Body of pancreas (tissue), 4 donors: ENCODE data around the gene PDE11A. TPM values are rescaled to one million over a fixed set of nuclear protein-coding genes. Genes with fewer than 3 reads are reported as not detected.

Source experiments
- ATAC-seq: fragments of 150-250 bp; one replicate; pipeline ENCODE4 v1.9.1; 2016
- DNase-seq, 4 donors: peaks; one replicate each; pipeline ENCODE4 v3.0.0-alpha.2; 2019
- H3K27ac ChIP-seq, 4 donors: fragments of 200-600 bp; sonication (generic); 1 replicate in 3 of 4; 2 replicates in 1 of 4; pipeline versions ENCODE4 v1.5.1 to v1.6.1; 2016 to 2019; ENCODE audit warnings: mild to moderate bottlenecking in 1 of 4, mixed read lengths in 1 of 4, moderate library complexity in 1 of 4
- H3K27me3 ChIP-seq, 2 donors: fragments of 200-600 bp; sonication (generic); one replicate each; pipeline ENCODE4 v1.6.0; 2016; ENCODE audit warnings: mild to moderate bottlenecking in 1 of 2
- H3K36me3 ChIP-seq, 2 donors: fragments of 200-600 bp; sonication (generic); replicated peaks in 1 of 2; 2 replicates each; pipeline ENCODE4 v1.5.1; 2016; ENCODE audit warnings: low read depth in 2 of 2; ENCODE audit not compliant: insufficient read depth in 1 of 2
- H3K4me1 ChIP-seq: fragments of 200-600 bp; sonication (generic); one replicate; pipeline ENCODE4 v1.6.0; 2016
- H3K4me3 ChIP-seq, 2 donors: fragments of 200-600 bp; sonication (generic); 1 replicate in 1 of 2; 2 replicates in 1 of 2; pipeline ENCODE4 v1.5.1; 2016 to 2019
- H3K9me3 ChIP-seq, 3 donors: fragments of 200-600 bp; sonication (generic); 1 replicate in 2 of 3; 2 replicates in 1 of 3; pipeline ENCODE4 v1.5.1; 2016
- POLR2A ChIP-seq, 3 donors: fragments of 450-650 bp; IDR thresholded peaks; one replicate each; pipeline ENCODE4 v1.6.1; 2016; ENCODE audit warnings: antibody characterized with exemption in 3 of 3, mild to moderate bottlenecking in 2 of 3
- WGBS, 2 donors: methylation state at CpG; one replicate each; pipeline ENCODE4 v1.1.5; 2017; 5-methylcytosine and 5-hydroxymethylcytosine counted together
- intact Hi-C: fragments of 100-400 bp; cut with DNase I; formaldehyde crosslinking; loops from one replicate; pipeline ENCODE4 v1.15.1; 2023
- total RNA-seq, 2 donors: library from RNA; depleted of rRNA; stranded (reverse); fragments of >200 nt; gene quantifications; one replicate each; pipeline ENCODE4 v1.1.0, GENCODE V29; 2016
- TF ChIP-seq, protein P1 (sequence below), 7 experiments: fragments of 450-650 bp in 4 of 7; fragments of 200-600 bp in 3 of 7; sonication (generic) in 3 of 7; IDR thresholded peaks; one replicate each; pipeline ENCODE4 v1.5.1; 2016 to 2019; ENCODE audit warnings: antibody characterized with exemption in 7 of 7

Gene PDE11A
- total RNA-seq, 2 donors from 2014 or later = 2.6 to 4.0 TPM

DNA sequence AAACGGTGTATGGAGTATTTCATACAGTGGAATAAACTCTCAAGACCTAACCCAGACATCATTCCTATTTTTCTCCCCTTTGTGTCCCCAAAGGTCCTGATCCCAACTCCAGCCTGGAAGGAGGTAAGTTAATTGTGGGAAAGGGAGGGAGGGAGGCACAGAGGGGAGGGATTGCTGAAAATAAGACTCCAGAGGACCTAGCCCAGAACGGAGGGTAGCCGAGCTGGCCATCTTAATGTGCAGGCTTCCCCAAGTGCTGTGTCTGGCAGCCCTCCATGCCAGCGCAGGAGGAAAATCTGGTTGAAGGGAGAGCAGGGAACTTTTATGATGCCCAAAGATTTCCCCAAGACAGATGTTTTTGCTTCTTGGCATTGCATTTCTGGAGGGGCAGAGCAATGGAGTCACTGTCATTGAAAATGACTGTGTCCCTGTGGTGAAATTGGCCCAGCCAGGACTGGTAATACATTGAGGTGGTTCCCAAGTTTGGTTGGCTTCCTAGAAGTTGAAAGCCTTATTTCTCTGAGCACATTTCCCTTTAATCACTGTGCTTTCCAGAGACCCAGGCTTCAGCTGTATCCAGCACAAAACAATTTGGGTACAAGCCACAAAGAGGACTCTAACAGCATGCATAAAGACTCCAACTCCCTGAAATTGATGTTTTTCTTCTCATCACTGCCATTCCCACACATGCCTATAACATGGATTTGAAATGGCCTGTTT is 477.3 kb downstream of the PDE11A start:
- WGBS, 2 donors = 90 to 94% methylated on average over 4 of the region's 4 CpGs
- H3K27me3 ChIP-seq = no peaks in the 10 kb centered on the region
- ATAC-seq = no peak
- no peak for DNase-seq
- no peaks in the 10 kb centered on the region for H3K9me3 ChIP-seq
- no peak overlapping the region for H3K27ac ChIP-seq
- H3K4me1 ChIP-seq = peaks cover 11% of the 10 kb centered on the region
- TF ChIP-seq, protein P1, sequence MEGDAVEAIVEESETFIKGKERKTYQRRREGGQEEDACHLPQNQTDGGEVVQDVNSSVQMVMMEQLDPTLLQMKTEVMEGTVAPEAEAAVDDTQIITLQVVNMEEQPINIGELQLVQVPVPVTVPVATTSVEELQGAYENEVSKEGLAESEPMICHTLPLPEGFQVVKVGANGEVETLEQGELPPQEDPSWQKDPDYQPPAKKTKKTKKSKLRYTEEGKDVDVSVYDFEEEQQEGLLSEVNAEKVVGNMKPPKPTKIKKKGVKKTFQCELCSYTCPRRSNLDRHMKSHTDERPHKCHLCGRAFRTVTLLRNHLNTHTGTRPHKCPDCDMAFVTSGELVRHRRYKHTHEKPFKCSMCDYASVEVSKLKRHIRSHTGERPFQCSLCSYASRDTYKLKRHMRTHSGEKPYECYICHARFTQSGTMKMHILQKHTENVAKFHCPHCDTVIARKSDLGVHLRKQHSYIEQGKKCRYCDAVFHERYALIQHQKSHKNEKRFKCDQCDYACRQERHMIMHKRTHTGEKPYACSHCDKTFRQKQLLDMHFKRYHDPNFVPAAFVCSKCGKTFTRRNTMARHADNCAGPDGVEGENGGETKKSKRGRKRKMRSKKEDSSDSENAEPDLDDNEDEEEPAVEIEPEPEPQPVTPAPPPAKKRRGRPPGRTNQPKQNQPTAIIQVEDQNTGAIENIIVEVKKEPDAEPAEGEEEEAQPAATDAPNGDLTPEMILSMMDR (IDR thresholded peaks at IDR 0.05) = no peak
- no peak for TF ChIP-seq POLR2A (IDR thresholded peaks at IDR 0.05)
- no peaks in the 10 kb centered on the region for H3K36me3 ChIP-seq
- intact Hi-C loops = no loop called here
- H3K4me3 ChIP-seq = no peak overlapping the region

DNA sequence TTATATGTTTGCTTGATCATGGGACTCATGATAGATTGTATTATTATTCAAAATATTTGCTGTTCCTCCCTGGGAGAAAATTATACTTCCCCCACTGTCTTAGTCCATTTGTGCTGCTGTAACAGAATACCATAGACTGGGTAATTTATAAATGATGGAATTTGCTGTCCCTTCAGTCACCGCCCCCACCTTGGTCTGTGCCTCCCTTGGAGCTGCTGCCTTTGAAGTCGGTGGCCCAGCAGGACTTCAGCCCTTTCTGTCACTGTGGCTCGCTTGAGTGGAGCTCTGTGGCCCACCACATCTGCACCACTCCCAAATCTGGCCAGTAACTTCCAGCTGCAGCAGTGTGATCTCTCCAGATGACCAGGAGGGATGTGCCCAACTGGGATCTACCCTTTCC is 479.2 kb downstream of the PDE11A start:
- 68 to 83% methylated on average over 3 of the region's 3 CpGs for whole genome bisulfite sequencing, 2 donors
- TF ChIP-seq, protein P1 (IDR thresholded peaks at IDR 0.05) = no peak
- TF ChIP-seq POLR2A (IDR thresholded peaks at IDR 0.05) = no peak
- DNase-seq (no peak), ATAC-seq (no peak)
- intact Hi-C loops = no loop called here
- Histone ChIP-seq H3K27ac (no peak overlapping the region), H3K4me1 (peaks cover 2% of the 10 kb centered on the region), H3K27me3 (no peaks in the 10 kb centered on the region), H3K36me3 (no peaks in the 10 kb centered on the region), H3K4me3 (no peak overlapping the region), H3K9me3 (no peaks in the 10 kb centered on the region)

DNA sequence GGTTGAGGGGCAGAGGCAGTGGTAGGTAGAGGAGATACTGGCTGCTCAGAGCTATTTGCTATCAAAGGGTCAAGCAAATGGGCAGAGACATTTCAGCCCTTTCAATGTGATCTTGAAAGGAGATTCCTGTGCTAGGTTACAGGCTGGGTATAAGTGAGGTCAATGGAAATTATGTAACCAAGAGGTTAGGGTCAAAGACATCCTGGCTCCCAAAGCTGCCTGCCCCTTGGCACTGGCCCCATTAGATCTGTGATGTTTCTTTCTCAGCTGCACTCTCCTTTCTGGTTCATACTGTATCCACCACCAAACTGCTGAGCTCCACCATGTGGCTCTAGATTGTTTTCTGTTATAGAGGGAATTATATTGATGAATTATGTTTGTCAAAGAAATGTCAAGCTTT is 479.6 kb downstream of the PDE11A start:
- Histone ChIP-seq H3K27me3 (no peaks in the 10 kb centered on the region), H3K4me1 (no peaks in the 10 kb centered on the region), H3K4me3 (no peak overlapping the region), H3K27ac (no peak overlapping the region), H3K9me3 (no peaks in the 10 kb centered on the region), H3K36me3 (no peaks in the 10 kb centered on the region)
- ATAC-seq (no peak), DNase-seq (no peak)
- TF ChIP-seq, protein P1 (IDR thresholded peaks at IDR 0.05) = no peak
- no peak for TF ChIP-seq POLR2A (IDR thresholded peaks at IDR 0.05)
- intact Hi-C loops = no loop called here

DNA sequence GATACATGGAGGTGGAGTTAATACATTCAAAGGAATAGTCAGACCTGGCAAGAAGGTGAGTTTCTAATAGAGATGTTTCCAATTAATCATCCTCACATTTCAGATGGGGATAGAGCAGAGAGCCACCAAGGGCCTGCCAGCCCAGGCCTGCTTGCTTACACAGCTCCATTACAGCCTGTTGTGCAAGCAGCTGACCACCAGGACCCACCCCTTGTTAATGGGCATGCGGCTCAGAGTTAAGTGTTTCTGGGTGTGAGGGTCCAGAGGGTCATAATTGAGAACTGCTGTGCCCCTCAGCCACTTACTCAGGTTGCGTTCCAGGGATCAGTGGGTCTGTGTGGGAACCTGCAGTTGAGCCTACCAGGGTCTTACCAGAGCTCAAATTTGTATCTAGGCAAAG is 480.2 kb downstream of the PDE11A start:
- TF ChIP-seq, protein P1 (IDR thresholded peaks at IDR 0.05) = no peak
- no peak for TF ChIP-seq POLR2A (IDR thresholded peaks at IDR 0.05)
- Histone ChIP-seq H3K27ac (no peak overlapping the region), H3K4me1 (no peaks in the 10 kb centered on the region), H3K36me3 (no peaks in the 10 kb centered on the region), H3K27me3 (no peaks in the 10 kb centered on the region), H3K4me3 (no peak overlapping the region), H3K9me3 (no peaks in the 10 kb centered on the region)
- 87 to 91% methylated on average over 2 of the region's 2 CpGs for WGBS, 2 donors
- intact Hi-C loops = no loop called here
- ATAC-seq (no peak), DNase-seq (no peak)

DNA sequence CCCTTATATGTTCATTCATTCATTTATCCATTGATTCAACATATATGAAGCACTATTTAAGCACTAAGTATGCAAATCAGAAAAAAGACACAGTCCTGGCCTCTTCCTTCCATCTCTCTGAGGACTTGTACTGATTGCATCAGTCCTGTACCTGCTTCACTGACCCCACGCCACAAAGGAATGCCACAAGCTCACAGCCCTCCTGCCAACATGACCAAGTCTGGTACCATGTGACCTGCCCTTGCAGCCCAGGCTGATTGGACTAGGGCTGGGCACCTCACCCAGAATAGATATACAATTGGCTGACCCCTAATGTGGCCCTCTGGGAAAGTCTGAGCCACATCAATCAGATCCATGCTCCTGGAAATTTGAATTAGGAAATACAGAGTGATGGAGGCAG is 483.4 kb downstream of the PDE11A start:
- no peaks in the 10 kb centered on the region for H3K9me3 ChIP-seq
- no peaks in the 10 kb centered on the region for H3K27me3 ChIP-seq
- no peak overlapping the region for H3K27ac ChIP-seq
- peaks cover 13% of the 10 kb centered on the region for H3K4me1 ChIP-seq
- ATAC-seq = no peak
- no peak for TF ChIP-seq POLR2A (IDR thresholded peaks at IDR 0.05)
- TF ChIP-seq, protein P1 (IDR thresholded peaks at IDR 0.05) = no peak
- whole genome bisulfite sequencing, 2 donors = 83 to 93% methylated on average over 1 of the region's 1 CpG
- H3K4me3 ChIP-seq = no peak overlapping the region
- H3K36me3 ChIP-seq = no peaks in the 10 kb centered on the region
- DNase-seq = no peak
- intact Hi-C loops = no loop called here
